ENCODE measurements around the gene RMI2.

Gene RMI2

DNA sequence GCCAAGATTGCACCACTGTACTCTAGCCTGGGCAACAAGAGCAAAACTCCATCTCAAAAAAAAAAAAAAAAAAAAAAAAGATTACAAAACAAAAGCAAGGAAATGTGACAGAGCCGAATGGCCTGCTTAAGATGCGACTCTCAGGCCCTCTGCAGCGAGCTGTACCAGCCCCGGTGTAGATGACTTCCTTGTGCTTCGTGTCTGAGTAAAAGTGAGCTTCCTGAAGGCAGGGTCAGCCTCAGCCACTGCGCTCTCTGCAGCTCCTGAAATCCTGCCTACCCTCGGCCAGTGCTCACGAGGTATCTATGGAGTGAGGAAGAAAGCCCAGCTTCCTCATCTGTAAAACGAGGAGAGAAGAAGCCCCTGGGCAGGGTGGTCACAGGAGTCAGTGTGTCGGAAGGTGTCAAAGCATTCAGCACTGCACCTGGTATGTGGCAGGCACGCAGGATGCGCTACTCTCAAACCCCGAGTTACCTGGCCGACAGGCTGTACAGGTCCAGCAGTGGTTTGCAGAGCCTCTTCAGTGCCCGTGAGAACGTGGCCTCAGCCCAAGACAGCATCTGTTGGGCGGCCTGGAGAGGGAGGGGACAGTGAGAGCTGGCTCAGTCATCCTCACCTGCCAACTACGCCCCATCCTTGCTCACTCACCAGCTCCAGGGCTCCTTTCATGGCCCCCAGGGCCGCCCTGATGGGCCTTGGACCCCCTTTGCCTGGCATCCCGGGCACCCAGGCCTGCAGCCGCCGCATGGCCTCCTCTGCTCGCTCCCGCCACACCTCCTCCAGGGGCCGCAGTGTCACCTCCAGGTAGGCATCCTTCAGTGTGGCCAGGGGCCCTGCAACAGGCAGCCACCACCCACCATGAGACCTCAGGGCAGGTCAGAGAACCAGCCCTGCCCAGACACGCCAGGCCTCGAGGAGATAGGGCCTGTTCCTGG, 44.6 kb downstream of the RMI2 start:
- H3K4me1 Mint-ChIP-seq (ENCODE audit: low read depth) = no peaks in the 10 kb centered on the region
- no peaks in the 10 kb centered on the region for H3K36me3 Mint-ChIP-seq (ENCODE audit: low read depth)
- H3K27ac Mint-ChIP-seq = no peak overlapping the region
- no peaks in the 10 kb centered on the region for H3K9me3 Mint-ChIP-seq
- no peaks in the 10 kb centered on the region for H3K27me3 Mint-ChIP-seq
- no peak overlapping the region for H3K4me3 Mint-ChIP-seq

DNA sequence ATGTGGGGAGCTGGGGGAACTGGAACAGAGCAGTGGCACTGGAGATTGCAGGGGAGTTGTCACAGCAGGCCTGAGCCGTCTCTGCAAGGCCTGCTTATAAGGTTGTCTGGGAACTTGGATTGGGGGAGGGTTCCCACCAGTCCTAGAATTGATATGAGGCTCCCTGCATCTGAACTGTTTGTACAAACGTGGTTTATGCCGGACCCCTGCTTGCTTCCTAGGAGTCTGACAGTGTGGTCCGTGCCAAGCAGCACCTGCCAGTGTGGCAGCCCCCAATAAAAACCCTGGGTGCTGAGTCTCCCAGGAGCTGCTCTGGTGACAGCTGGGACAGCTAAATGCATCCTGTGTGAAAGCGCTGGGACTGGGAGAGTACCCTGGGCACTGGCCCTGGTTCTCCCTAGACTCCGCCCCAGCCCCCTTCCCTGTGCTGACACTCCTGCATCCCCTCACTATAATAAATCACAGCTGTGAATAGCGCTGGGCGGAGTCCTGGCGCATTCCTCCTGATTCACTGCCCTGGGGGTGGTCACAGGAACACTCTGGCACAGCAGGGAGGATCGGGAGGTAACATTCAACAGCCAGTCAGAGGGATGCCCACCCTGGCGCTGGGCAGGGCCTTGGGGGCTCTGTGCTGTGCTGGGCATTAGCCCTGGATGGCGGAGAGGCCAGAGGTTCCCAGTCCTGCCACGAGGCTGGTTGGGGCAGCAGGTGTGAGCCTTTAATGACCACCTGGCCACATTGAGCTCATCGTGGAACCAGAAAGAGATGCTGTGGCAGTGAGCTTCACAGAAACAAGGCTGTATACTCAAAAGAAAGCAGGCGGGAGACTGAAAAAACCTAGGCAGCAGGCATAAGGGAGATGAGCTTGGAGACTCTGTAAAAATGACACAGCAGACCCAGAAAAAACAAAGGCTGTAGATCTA, 45.6 kb downstream of the RMI2 start:
- no peaks in the 10 kb centered on the region for H3K4me1 Mint-ChIP-seq (ENCODE audit: low read depth)
- no peak overlapping the region for H3K27ac Mint-ChIP-seq
- no peaks in the 10 kb centered on the region for H3K36me3 Mint-ChIP-seq (ENCODE audit: low read depth)
- H3K4me3 Mint-ChIP-seq = no peak overlapping the region
- H3K27me3 Mint-ChIP-seq = no peaks in the 10 kb centered on the region
- no peaks in the 10 kb centered on the region for H3K9me3 Mint-ChIP-seq

- Mint-ChIP-seq H3K4me1 (ENCODE audit: low read depth) (no peaks in the 10 kb centered on the region), H3K36me3 (ENCODE audit: low read depth) (no peaks in the 10 kb centered on the region), H3K27me3 (no peaks in the 10 kb centered on the region), H3K9me3 (no peaks in the 10 kb centered on the region), H3K4me3 (no peak overlapping the region), H3K27ac (no peak overlapping the region)
Observed at GRCh38 chr16:11391576-11391975, 46.3 kb downstream of the RMI2 start.

- H3K4me3 Mint-ChIP-seq = no peak overlapping the region
- no peaks in the 10 kb centered on the region for H3K36me3 Mint-ChIP-seq (ENCODE audit: low read depth)
- no peaks in the 10 kb centered on the region for H3K27me3 Mint-ChIP-seq
- H3K27ac Mint-ChIP-seq = no peak overlapping the region
- no peaks in the 10 kb centered on the region for H3K4me1 Mint-ChIP-seq (ENCODE audit: low read depth)
- no peaks in the 10 kb centered on the region for H3K9me3 Mint-ChIP-seq
Observed at GRCh38 chr16:11392041-11392581, 46.9 kb downstream of the RMI2 start.

GRCh38 chr16:11393366-11393765, 48.1 kb downstream of the RMI2 start:
- H3K36me3 Mint-ChIP-seq (ENCODE audit: low read depth) = no peaks in the 10 kb centered on the region
- no peak overlapping the region for H3K4me3 Mint-ChIP-seq
- H3K4me1 Mint-ChIP-seq (ENCODE audit: low read depth) = no peaks in the 10 kb centered on the region
- no peak overlapping the region for H3K27ac Mint-ChIP-seq
- H3K9me3 Mint-ChIP-seq = no peaks in the 10 kb centered on the region
- no peaks in the 10 kb centered on the region for H3K27me3 Mint-ChIP-seq

GRCh38 chr16:11393861-11394592, 48.8 kb downstream of the RMI2 start:
- no peak overlapping the region for H3K4me3 Mint-ChIP-seq
- no peaks in the 10 kb centered on the region for H3K4me1 Mint-ChIP-seq (ENCODE audit: low read depth)
- no peaks in the 10 kb centered on the region for H3K9me3 Mint-ChIP-seq
- H3K27me3 Mint-ChIP-seq = no peaks in the 10 kb centered on the region
- H3K27ac Mint-ChIP-seq = no peak overlapping the region
- no peaks in the 10 kb centered on the region for H3K36me3 Mint-ChIP-seq (ENCODE audit: low read depth)

GRCh38 chr16:11394593-11394960, 49.3 kb downstream of the RMI2 start:
- H3K9me3 Mint-ChIP-seq = no peaks in the 10 kb centered on the region
- no peak overlapping the region for H3K27ac Mint-ChIP-seq
- no peaks in the 10 kb centered on the region for H3K27me3 Mint-ChIP-seq
- H3K36me3 Mint-ChIP-seq (ENCODE audit: low read depth) = no peaks in the 10 kb centered on the region
- no peak overlapping the region for H3K4me3 Mint-ChIP-seq
- H3K4me1 Mint-ChIP-seq (ENCODE audit: low read depth) = no peaks in the 10 kb centered on the region

GRCh38 chr16:11395008-11395948, 50.0 kb downstream of the RMI2 start:
- Mint-ChIP-seq H3K27ac (no peak overlapping the region), H3K4me3 (no peak overlapping the region), H3K9me3 (no peaks in the 10 kb centered on the region), H3K4me1 (ENCODE audit: low read depth) (no peaks in the 10 kb centered on the region), H3K27me3 (no peaks in the 10 kb centered on the region), H3K36me3 (ENCODE audit: low read depth) (no peaks in the 10 kb centered on the region)

GRCh38 chr16:11395949-11396240, 50.6 kb downstream of the RMI2 start:
- no peaks in the 10 kb centered on the region for H3K9me3 Mint-ChIP-seq
- H3K4me3 Mint-ChIP-seq = no peak overlapping the region
- no peaks in the 10 kb centered on the region for H3K4me1 Mint-ChIP-seq (ENCODE audit: low read depth)
- H3K27ac Mint-ChIP-seq = no peak overlapping the region
- H3K36me3 Mint-ChIP-seq (ENCODE audit: low read depth) = no peaks in the 10 kb centered on the region
- no peaks in the 10 kb centered on the region for H3K27me3 Mint-ChIP-seq

DNA sequence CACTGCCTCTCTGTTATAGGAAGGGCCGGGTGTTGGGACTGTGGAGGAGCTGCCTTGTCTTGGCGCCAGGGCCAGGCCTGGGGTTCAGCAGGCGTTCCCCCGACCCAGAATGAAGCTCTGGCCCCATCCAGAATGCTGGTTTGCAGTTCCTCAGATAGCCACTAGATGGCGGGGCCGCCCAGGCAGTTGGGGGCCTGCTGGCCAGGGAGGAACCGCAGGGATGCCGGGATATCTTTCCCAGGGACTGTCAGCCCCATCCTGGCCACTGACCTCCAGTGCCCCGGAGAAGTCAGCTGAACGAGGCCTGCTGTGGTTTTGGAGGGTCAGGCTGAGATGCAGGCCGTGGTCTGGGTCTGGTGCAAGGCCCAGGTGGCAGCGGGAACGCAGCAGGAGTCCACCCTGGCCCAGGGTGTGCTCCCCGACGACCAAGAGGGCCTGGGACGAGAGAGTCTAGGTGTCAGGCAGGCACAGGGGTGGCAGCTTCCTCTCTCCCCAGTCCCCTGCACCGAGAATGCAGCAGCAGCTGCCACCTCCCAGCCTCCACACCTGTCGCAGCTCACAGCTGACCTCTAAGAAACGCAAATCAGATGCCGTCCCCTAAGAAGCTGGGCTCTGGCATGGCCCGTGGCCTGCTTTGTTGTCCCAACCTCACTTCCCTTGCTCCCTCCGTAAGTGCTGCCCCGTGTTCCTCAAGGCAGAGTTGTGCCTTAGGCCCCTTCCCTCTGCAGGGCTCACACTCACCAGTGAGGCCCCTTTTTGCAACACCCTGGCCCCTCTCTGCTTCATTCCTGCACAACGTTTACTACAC, 51.2 kb downstream of the RMI2 start:
- no peaks in the 10 kb centered on the region for H3K9me3 Mint-ChIP-seq
- H3K27ac Mint-ChIP-seq = no peak overlapping the region
- no peaks in the 10 kb centered on the region for H3K4me1 Mint-ChIP-seq (ENCODE audit: low read depth)
- H3K27me3 Mint-ChIP-seq = no peaks in the 10 kb centered on the region
- no peaks in the 10 kb centered on the region for H3K36me3 Mint-ChIP-seq (ENCODE audit: low read depth)
- no peak overlapping the region for H3K4me3 Mint-ChIP-seq

DNA sequence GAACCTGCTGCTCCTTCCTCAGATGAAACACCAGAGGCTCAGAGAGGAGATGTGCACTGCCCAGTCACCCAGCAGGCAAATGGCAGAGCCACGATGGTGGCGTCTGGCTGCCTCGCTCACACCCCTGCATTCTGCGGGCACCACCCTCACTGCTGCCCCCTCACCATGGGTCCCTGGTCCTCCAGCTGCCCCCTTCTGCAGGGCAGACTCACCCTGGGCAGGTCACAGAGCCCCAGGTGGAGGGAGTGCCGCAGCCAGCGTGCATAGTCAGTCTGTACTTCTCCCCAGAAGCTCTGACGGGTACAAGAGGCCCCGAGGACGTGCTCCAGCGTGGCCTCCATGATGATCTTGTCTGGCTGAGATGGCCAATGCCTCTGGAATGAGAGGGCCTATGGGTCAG, 52.9 kb downstream of the RMI2 start:
- no peaks in the 10 kb centered on the region for H3K9me3 Mint-ChIP-seq
- H3K4me3 Mint-ChIP-seq = no peak overlapping the region
- H3K36me3 Mint-ChIP-seq (ENCODE audit: low read depth) = no peaks in the 10 kb centered on the region
- no peaks in the 10 kb centered on the region for H3K4me1 Mint-ChIP-seq (ENCODE audit: low read depth)
- no peaks in the 10 kb centered on the region for H3K27me3 Mint-ChIP-seq
- H3K27ac Mint-ChIP-seq = no peak overlapping the region

DNA sequence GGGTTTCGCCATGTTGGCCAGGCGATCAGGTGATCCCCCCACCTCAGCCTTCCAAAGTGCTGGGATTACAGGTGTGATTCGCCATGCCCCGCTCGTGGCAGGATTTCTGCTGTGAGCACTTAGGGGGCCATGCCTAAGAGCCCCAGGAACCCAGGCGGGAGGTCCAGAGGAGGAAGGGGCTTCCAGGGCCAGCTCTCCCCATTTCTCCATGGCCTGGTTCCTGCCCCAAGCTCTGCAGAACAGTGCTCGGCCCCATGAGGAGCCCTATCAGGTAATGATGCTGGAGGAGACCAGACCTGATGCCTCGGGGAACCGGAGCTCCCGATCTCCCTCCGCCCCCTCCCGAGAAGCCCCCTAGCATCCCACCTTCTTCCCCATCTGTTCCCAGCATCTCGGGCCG, 53.6 kb downstream of the RMI2 start:
- Mint-ChIP-seq H3K27ac (no peak overlapping the region), H3K4me3 (no peak overlapping the region), H3K9me3 (no peaks in the 10 kb centered on the region), H3K4me1 (ENCODE audit: low read depth) (no peaks in the 10 kb centered on the region), H3K27me3 (no peaks in the 10 kb centered on the region), H3K36me3 (ENCODE audit: low read depth) (no peaks in the 10 kb centered on the region)

- Mint-ChIP-seq H3K4me3 (no peak overlapping the region), H3K27me3 (no peaks in the 10 kb centered on the region), H3K36me3 (ENCODE audit: low read depth) (no peaks in the 10 kb centered on the region), H3K4me1 (ENCODE audit: low read depth) (no peaks in the 10 kb centered on the region), H3K9me3 (no peaks in the 10 kb centered on the region), H3K27ac (no peak overlapping the region)
Observed at GRCh38 chr16:11399261-11399831, 54.1 kb downstream of the RMI2 start.

Measured in stimulated activated naive CD8-positive, alpha-beta T cell treated with anti-CD3 and anti-CD28 coated beads, Interleukin-15, Interleukin-2, amounts not matched to agents 100 ng/mL and 50 ng/mL, for 24 hours (primary cell).